A549 (cell line): Measurements from ENCODE around the gene CLEC20A.
A peak's percentile ranks its signal among the peaks of the same experiment; 100 is the strongest.

Experiments used
- CHD2 ChIP-seq: fragments of 150-350 bp; IDR thresholded peaks from 2 replicates; pipeline ENCODE4 v1.6.1; 2014; ENCODE audit warnings: low read length; ENCODE audit not compliant: partially characterized antibody
- CTCF ChIP-seq: fragments of >200 bp; sonication (Bioruptor Twin); formaldehyde crosslinking; IDR thresholded peaks from 3 replicates; pipeline ENCODE4 v1.5.1; 2016
- E2F6 ChIP-seq: IDR thresholded peaks from 2 replicates; pipeline ENCODE4 v1.6.1; 2012; ENCODE audit warnings: low read depth, borderline replicate concordance
- NPAS2 ChIP-seq: fragments of 250-450 bp; sonication (Bioruptor Pico); IDR thresholded peaks from 2 replicates; pipeline ENCODE4 v1.8.0; 2022; ENCODE audit warnings: mild to moderate bottlenecking, moderate library complexity, borderline replicate concordance
- PHF8 ChIP-seq: fragments of 200-600 bp; sonication (generic); IDR thresholded peaks from 2 replicates; pipeline ENCODE4 v1.6.1; 2016; ENCODE audit warnings: low read depth, mild to moderate bottlenecking, antibody characterized with exemption, moderate library complexity, borderline replicate concordance
- POLR2A ChIP-seq: IDR thresholded peaks from 2 replicates; pipeline ENCODE4 v1.6.1; 2012; ENCODE audit warnings: mild to moderate bottlenecking, low read length
- RAD21 ChIP-seq, 2 experiments: fragments of >200 bp in 1 of 2; sonication (Bioruptor Twin) in 1 of 2; formaldehyde crosslinking in 1 of 2; IDR thresholded peaks in 1 of 2; conservative IDR thresholded peaks in 1 of 2; 2 replicates in 1 of 2; 3 replicates in 1 of 2; pipeline ENCODE4 v1.6.1; 2012 to 2018; ENCODE audit warnings: inconsistent platforms in 1 of 2
- REST ChIP-seq: fragments of 200-600 bp; sonication (generic); IDR thresholded peaks from 2 replicates; pipeline ENCODE4 v1.6.1; 2016; ENCODE audit warnings: antibody characterized with exemption, mild to moderate bottlenecking, moderate library complexity
- SREBF2 ChIP-seq: fragments of 450-650 bp; IDR thresholded peaks from 2 replicates; pipeline ENCODE4 v1.6.1; 2014; ENCODE audit warnings: mild to moderate bottlenecking, moderate library complexity
- ZFP36 ChIP-seq: fragments of 450-650 bp; IDR thresholded peaks from 2 replicates; pipeline ENCODE4 v1.6.1; 2014; ENCODE audit warnings: borderline replicate concordance; ENCODE audit not compliant: partially characterized antibody
- ZSCAN20 ChIP-seq: fragments of 250-450 bp; sonication (Bioruptor Pico); IDR thresholded peaks from 2 replicates; pipeline ENCODE4 v1.8.0; 2022; ENCODE audit warnings: mild to moderate bottlenecking, moderate library complexity

GRCh38 chr1:178532392-178532791, 35.6 kb upstream of the CLEC20A start:
- no peak for TF ChIP-seq CHD2
- peak; percentile 92 for TF ChIP-seq CTCF
- TF ChIP-seq ZFP36: no peak
- TF ChIP-seq PHF8: no peak
- no peak for TF ChIP-seq E2F6
- TF ChIP-seq POLR2A: no peak
- TF ChIP-seq RAD21 (conservative IDR thresholded peaks at IDR 0.05 in 1 of 2, IDR thresholded peaks at IDR 0.05 in 1 of 2): peak; percentile 92 to 96
- TF ChIP-seq REST: no peak
- TF ChIP-seq SREBF2: no peak
- TF ChIP-seq ZSCAN20: no peak
- TF ChIP-seq NPAS2 (CRISPR knock-in tag): no peak
